H9 (cell line): ENCODE data around the gene TRIM42. TPM values are rescaled to one million over a fixed set of nuclear protein-coding genes. Genes with fewer than 3 reads are reported as not detected.

Experiments used
- DNase-seq: peaks from one replicate; pipeline ENCODE4 v3.0.0-alpha.2; 2017
- H2AFZ ChIP-seq: one replicate; pipeline ENCODE4 v1.6.1; 2013; ENCODE audit warnings: mild to moderate bottlenecking, low read length, control low read depth, moderate library complexity
- H2AK5ac ChIP-seq: 2 replicates; pipeline ENCODE4 v1.6.1; 2013; ENCODE audit warnings: low read length, control low read depth, mixed read lengths; ENCODE audit not compliant: insufficient read length
- H2BK120ac ChIP-seq: one replicate; pipeline ENCODE4 v1.6.1; 2013; ENCODE audit warnings: low read depth, mild to moderate bottlenecking, low read length, control low read depth, inconsistent platforms; ENCODE audit not compliant: poor library complexity, severe bottlenecking
- H2BK12ac ChIP-seq: 2 replicates; pipeline ENCODE4 v1.6.1; 2013; ENCODE audit warnings: low read length, control low read depth, mixed read lengths, low read depth; ENCODE audit not compliant: insufficient read length
- H2BK15ac ChIP-seq: 2 replicates; pipeline ENCODE4 v1.6.1; 2013; ENCODE audit warnings: low read depth, low read length, control low read depth
- H2BK20ac ChIP-seq: one replicate; pipeline ENCODE4 v1.6.1; 2013; ENCODE audit warnings: low read depth, mild to moderate bottlenecking, low read length, control low read depth, inconsistent platforms; ENCODE audit not compliant: poor library complexity, severe bottlenecking
- H2BK5ac ChIP-seq: 2 replicates; pipeline ENCODE4 v1.6.1; 2013; ENCODE audit warnings: low read length, control low read depth, mixed read lengths; ENCODE audit not compliant: insufficient read length
- H3K14ac ChIP-seq: 2 replicates; pipeline ENCODE4 v1.6.1; 2013; ENCODE audit warnings: low read length, control low read depth; ENCODE audit not compliant: insufficient read depth
- H3K18ac ChIP-seq: 2 replicates; pipeline ENCODE4 v1.6.1; 2013; ENCODE audit warnings: low read depth, mild to moderate bottlenecking, mixed read lengths, low read length, control low read depth; ENCODE audit not compliant: insufficient read length
- H3K23ac ChIP-seq: 2 replicates; pipeline ENCODE4 v1.6.1; 2013; ENCODE audit warnings: low read length, control low read depth, mixed read lengths, low read depth; ENCODE audit not compliant: insufficient read length
- H3K23me2 ChIP-seq: 2 replicates; pipeline ENCODE4 v1.6.1; 2013; ENCODE audit warnings: low read depth, mild to moderate bottlenecking, mixed read lengths, low read length, control low read depth; ENCODE audit not compliant: insufficient read length, poor library complexity, severe bottlenecking
- H3K27ac ChIP-seq: 2 replicates; pipeline ENCODE4 v1.5.1; 2013; ENCODE audit warnings: low read length, control low read depth, mixed read lengths, low read depth; ENCODE audit not compliant: insufficient read length
- H3K27me3 ChIP-seq: 2 replicates; pipeline ENCODE4 v1.6.1; 2013; ENCODE audit warnings: low read length, control low read depth, inconsistent platforms; ENCODE audit not compliant: insufficient read depth
- H3K4ac ChIP-seq: 2 replicates; pipeline ENCODE4 v1.6.1; 2013; ENCODE audit warnings: low read depth, mild to moderate bottlenecking, control low read depth, inconsistent platforms, low read length, moderate library complexity
- H3K4me1 ChIP-seq: 2 replicates; pipeline ENCODE4 v1.6.1; 2013; ENCODE audit warnings: low read length, control low read depth, inconsistent platforms; ENCODE audit not compliant: insufficient read depth
- H3K4me2 ChIP-seq: 2 replicates; pipeline ENCODE4 v1.6.1; 2013; ENCODE audit warnings: low read length, control low read depth, mixed read lengths; ENCODE audit not compliant: insufficient read length, insufficient read depth
- H3K56ac ChIP-seq: 2 replicates; pipeline ENCODE4 v1.6.1; 2013; ENCODE audit warnings: low read depth, mild to moderate bottlenecking, mixed read lengths, low read length, control low read depth; ENCODE audit not compliant: insufficient read length
- H3K79me1 ChIP-seq: 2 replicates; pipeline ENCODE4 v1.6.1; 2013; ENCODE audit warnings: low read depth, mild to moderate bottlenecking, moderate library complexity, low read length, control low read depth, inconsistent platforms; ENCODE audit not compliant: insufficient read depth, poor library complexity, severe bottlenecking
- H3K79me2 ChIP-seq: 2 replicates; pipeline ENCODE4 v1.6.1; 2013; ENCODE audit warnings: low read length, control low read depth, inconsistent platforms; ENCODE audit not compliant: insufficient read depth
- H3K9ac ChIP-seq: 2 replicates; pipeline ENCODE4 v1.6.1; 2013; ENCODE audit warnings: low read length, control low read depth, mixed read lengths; ENCODE audit not compliant: insufficient read length; ENCODE audit errors: extremely low read depth
- H3K9me3 ChIP-seq: one replicate; pipeline ENCODE4 v1.6.1; 2013; ENCODE audit warnings: low read depth, low read length, inconsistent platforms; ENCODE audit not compliant: control insufficient read depth
- H3T11ph ChIP-seq: one replicate; pipeline ENCODE4 v1.6.1; 2013; ENCODE audit warnings: mild to moderate bottlenecking, low read length, control low read depth, inconsistent platforms
- H4K20me1 ChIP-seq: one replicate; pipeline ENCODE4 v1.6.1; 2013; ENCODE audit not compliant: control insufficient read depth, insufficient read length, insufficient read depth
- H4K5ac ChIP-seq: 2 replicates; pipeline ENCODE4 v1.6.1; 2013; ENCODE audit warnings: low read depth, mild to moderate bottlenecking, mixed read lengths, low read length, control low read depth; ENCODE audit not compliant: insufficient read length
- H4K8ac ChIP-seq: replicated peaks from 2 replicates; pipeline ENCODE4 v1.6.1; 2013; ENCODE audit warnings: low read length, control low read depth, mixed read lengths, low read depth; ENCODE audit not compliant: insufficient read length
- H4K91ac ChIP-seq: 2 replicates; pipeline ENCODE4 v1.6.1; 2013; ENCODE audit warnings: low read depth, mild to moderate bottlenecking, moderate library complexity, mixed read lengths, low read length, control low read depth; ENCODE audit not compliant: insufficient read length
- H3K27ac Mint-ChIP-seq, 3 experiments: 2 replicates in 2 of 3; 3 replicates in 1 of 3; pipeline ENCODE4 v1.8.0; 2020 to 2021; ENCODE audit warnings: mixed read lengths in 3 of 3, mild to moderate bottlenecking in 1 of 3, moderate library complexity in 1 of 3
- H3K27me3 Mint-ChIP-seq: 2 replicates; pipeline ENCODE4 v1.8.0; 2021; ENCODE audit warnings: low read depth, mild to moderate bottlenecking, moderate library complexity, mixed read lengths
- H3K36me3 Mint-ChIP-seq, 3 experiments: 2 replicates in 2 of 3; 3 replicates in 1 of 3; pipeline ENCODE4 v1.8.0; 2020 to 2021; ENCODE audit warnings: low read depth in 3 of 3, mixed read lengths in 3 of 3; ENCODE audit not compliant: insufficient read depth in 1 of 3
- H3K4me1 Mint-ChIP-seq, 2 experiments: 2 replicates each; pipeline ENCODE4 v1.8.0; 2020; ENCODE audit warnings: mixed read lengths in 2 of 2
- H3K4me3 Mint-ChIP-seq, 2 experiments: 2 replicates in 1 of 2; 3 replicates in 1 of 2; pipeline ENCODE4 v1.8.0; 2020 to 2021; ENCODE audit warnings: mild to moderate bottlenecking in 2 of 2, mixed read lengths in 2 of 2, moderate library complexity in 1 of 2
- H3K9me3 Mint-ChIP-seq, 2 experiments: 2 replicates in 1 of 2; 3 replicates in 1 of 2; pipeline ENCODE4 v1.8.0; 2020; ENCODE audit warnings: mild to moderate bottlenecking in 2 of 2, mixed read lengths in 2 of 2, moderate library complexity in 1 of 2
- CTCF ChIP-seq: fragments of 200-600 bp; sonication (generic); conservative IDR thresholded peaks from 3 replicates; pipeline ENCODE4 v1.8.0; 2021; ENCODE audit warnings: antibody characterized with exemption, mild to moderate bottlenecking
- WGBS: extraction: QIAGEN DNeasy Blood & Tissue Kit; methylation state at CpG from one replicate; pipeline ENCODE4 v1.1.7; 2013; ENCODE audit warnings: missing lambda C conversion rate, low lambda C conversion rate, mixed read lengths; ENCODE audit not compliant: insufficient read length; ENCODE audit errors: extremely low coverage; 5-methylcytosine and 5-hydroxymethylcytosine counted together
- total RNA-seq: library from RNA; stranded (reverse); gene quantifications from 2 replicates; pipeline ENCODE4 v1.2.1, GENCODE V29; 2021

Gene TRIM42
- total RNA-seq, 1 experiment from 2014 or later, result not detected

GRCh38 chr3:140742116-140742515 lies 64.3 kb downstream of the TRIM42 start:
- H3K9me3 ChIP-seq, result no peaks in the 10 kb centered on the region
- H3K23ac ChIP-seq, result no peak overlapping the region
- H4K91ac ChIP-seq, result no peak overlapping the region
- H2BK5ac ChIP-seq, result no peak overlapping the region
- no peaks in the 10 kb centered on the region; a peak in 2 of 7 replicates for H3K36me3 Mint-ChIP-seq
- no peak overlapping the region for H3K18ac ChIP-seq
- WGBS, result no CpG with 5 or more reads among the region's 2 CpGs
- no peak overlapping the region for H3K56ac ChIP-seq
- H3K14ac ChIP-seq, result no peak overlapping the region
- no peak overlapping the region for H3K4me2 ChIP-seq
- no peak overlapping the region for H3K9ac ChIP-seq
- H3K4me3 Mint-ChIP-seq, result no peak overlapping the region
- no peaks in the 10 kb centered on the region for H3K4me1 ChIP-seq
- H3K9me3 Mint-ChIP-seq, result peaks cover 0 to 3% of the 10 kb centered on the region in 2 experiments; a peak in 2 of 5 replicates
- no peak overlapping the region for H4K8ac ChIP-seq
- no peak overlapping the region for H2BK120ac ChIP-seq
- no peaks in the 10 kb centered on the region for H3K27me3 ChIP-seq
- H2BK12ac ChIP-seq, result no peak overlapping the region
- H4K20me1 ChIP-seq, result no peaks in the 10 kb centered on the region
- H3K27ac Mint-ChIP-seq, result no peak overlapping the region
- DNase-seq, result no peak
- H2AK5ac ChIP-seq, result no peak overlapping the region
- TF ChIP-seq CTCF, result no peak
- no peak overlapping the region for H4K5ac ChIP-seq
- H2BK15ac ChIP-seq, result no peak overlapping the region
- H3K27ac ChIP-seq, result no peak overlapping the region
- peaks cover 0 to 7% of the 10 kb centered on the region in 2 experiments; a peak in 2 of 4 replicates for H3K4me1 Mint-ChIP-seq
- H3K27me3 Mint-ChIP-seq, result peaks cover 3% of the 10 kb centered on the region; the same call in 1 of the 2 replicates
- H2BK20ac ChIP-seq, result no peak overlapping the region
- no peaks in the 10 kb centered on the region for H3K23me2 ChIP-seq
- no peaks in the 10 kb centered on the region for H3K79me2 ChIP-seq
- H3K4ac ChIP-seq, result no peak overlapping the region
- H2AFZ ChIP-seq, result no peak overlapping the region
- no peaks in the 10 kb centered on the region for H3K79me1 ChIP-seq
- H3T11ph ChIP-seq, result no peak overlapping the region
